GOT3 (cell line): Measurements from ENCODE around the gene HADHA.

Source experiments
- DNase-seq: peaks from one replicate; lab custom pipeline; 2025; ENCODE audit warnings: mixed read lengths; lab: John Stamatoyannopoulos, UW

Gene HADHA

DNA sequence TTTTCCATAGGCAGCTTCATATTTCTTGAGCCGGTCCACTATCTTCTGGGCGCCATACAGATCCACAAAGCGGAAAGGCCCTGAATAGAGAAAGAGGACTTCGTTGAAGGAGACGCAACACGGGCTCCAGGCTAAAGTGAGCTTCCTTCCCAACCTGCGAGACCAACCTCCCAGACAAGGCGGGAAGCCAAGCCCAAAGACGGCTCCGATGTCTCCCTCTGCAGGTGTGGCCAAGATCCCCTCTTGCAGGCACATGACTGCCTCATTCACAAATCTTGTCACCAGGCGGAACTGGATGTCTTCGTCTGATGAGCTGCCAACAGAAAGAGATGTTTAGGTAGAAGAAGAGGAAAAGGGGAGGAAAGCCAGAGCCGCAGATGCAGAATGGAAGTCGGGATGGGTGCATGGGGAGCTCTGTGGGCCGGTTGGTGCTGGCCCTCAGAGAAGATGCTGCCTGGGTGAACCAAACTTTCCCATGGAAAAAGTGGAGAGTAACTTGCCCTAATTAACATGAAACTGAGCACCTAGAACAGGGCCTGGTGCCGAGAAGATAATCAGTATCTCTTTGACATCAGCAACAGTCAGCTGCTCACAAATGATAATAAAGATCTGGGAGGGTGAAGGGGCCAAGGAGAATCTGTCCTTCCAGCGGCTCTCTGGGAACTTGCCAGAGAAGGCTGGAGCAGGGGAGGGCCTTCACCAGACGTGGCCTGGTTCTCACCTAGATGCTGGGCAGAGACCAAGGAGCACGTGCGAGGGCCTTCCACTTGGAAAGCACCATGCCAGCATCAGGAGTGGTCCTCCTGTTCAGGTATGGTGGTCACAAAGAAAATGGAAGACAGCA lies 52.9 kb downstream of the HADHA start:
- DNase-seq = no peak

DNA sequence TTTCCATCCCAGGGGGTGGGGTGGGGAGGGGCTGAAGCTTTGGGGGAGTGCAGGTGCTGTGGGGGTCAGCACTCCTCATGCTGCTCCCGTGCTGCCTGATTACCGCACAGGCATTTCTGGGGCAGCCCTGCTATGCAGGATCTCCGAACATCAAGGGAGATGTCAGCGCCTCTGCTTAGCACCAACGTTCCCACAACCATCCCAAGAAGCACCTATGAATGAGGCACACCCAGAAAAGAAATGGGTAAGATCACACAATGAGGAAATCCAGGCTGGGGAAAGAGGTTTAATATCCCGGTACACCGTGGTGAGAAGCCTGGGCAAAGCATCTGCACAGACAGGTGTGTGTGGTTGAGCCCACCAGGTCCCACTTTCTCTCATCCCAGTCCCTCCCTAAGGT lies 54.1 kb downstream of the HADHA start:
- no peak for DNase-seq

DNA sequence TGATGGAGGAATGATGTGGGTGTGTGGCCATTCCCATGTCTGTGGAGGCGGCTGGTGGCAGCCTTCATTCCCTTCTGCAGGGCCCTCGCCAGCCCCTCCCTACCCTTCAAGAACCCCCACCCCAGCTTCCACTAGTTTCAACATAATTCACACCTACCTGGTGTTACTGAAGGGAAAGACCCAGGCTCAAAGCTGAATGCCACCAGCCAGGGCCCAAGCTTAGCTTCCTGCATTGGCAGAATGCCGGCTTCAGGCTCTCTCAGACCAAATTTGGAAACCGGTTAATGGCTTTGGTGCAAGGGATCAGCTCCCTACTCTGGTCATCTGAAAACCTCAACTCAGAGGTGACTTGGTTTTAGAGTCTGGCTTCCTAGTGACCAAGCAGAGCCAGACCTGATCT lies 54.7 kb downstream of the HADHA start:
- DNase-seq = no peak

DNA sequence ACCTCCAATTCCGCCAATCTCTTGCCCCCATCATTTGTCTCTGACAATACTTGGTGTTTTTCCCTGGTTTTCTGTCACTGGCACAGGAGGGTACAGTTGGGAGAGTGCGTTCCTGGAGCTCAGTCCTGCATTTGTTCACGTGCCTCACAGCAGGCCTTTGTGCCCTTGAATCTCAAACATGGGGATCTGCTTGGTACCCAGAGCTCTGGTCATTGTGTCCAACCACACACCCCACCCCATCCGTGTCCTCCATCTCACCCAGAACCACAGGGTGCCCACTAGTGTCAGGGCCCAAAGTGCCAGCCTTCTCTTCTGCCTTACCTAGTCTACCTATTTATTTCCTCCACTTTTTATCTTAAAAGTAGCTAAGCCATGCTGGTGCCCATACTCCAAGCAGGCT lies 55.3 kb downstream of the HADHA start:
- DNase-seq = no peak

DNA sequence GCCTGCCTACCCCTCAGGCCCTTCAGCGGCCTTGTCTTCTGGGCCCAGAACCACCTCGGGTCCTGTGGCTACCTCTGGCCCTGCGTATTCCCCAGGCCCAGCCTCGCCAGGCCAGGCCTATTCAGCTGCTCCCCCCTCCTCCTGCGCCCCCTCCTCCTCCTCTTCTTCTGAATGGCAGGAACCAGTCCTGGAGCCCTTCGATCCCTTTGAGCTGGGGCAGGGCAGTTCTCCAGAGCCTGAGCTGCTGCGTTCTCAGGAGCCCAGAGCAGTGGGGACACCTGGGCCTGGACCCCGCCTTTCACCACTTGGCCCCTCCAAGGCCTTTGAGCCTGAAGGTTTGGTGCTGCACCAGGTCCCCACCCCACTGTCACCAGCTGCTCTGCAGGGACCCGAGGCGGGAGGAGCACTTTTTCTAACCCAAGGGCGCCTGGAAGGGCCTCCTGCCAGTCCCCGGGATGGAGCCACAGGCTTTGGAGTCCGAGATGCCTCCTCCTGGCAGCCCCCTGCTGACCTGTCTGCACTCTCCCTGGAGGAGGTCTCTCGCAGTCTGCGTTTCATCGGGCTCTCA lies 56.8 kb downstream of the HADHA start:
- DNase-seq = no peak

DNA sequence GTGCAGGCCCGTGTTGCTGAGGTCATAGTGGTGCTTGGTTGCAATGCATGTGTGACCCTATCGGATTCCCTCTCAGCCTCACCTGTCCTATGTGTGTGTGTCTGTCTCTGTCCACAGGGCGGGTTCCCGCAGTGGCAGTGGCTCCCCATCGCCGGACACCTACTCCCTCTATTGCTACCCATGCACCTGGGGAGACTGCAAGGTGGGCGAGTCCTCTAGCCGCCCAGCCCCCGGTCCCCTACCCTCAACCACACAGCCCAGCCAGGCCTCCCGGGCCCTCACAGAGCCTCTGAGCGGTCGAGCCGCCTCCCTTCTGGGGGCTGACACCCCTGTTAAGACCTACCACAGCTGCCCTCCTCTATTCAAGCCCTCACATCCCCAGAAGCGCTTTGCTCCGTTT lies 57.3 kb downstream of the HADHA start:
- DNase-seq = no peak

DNA sequence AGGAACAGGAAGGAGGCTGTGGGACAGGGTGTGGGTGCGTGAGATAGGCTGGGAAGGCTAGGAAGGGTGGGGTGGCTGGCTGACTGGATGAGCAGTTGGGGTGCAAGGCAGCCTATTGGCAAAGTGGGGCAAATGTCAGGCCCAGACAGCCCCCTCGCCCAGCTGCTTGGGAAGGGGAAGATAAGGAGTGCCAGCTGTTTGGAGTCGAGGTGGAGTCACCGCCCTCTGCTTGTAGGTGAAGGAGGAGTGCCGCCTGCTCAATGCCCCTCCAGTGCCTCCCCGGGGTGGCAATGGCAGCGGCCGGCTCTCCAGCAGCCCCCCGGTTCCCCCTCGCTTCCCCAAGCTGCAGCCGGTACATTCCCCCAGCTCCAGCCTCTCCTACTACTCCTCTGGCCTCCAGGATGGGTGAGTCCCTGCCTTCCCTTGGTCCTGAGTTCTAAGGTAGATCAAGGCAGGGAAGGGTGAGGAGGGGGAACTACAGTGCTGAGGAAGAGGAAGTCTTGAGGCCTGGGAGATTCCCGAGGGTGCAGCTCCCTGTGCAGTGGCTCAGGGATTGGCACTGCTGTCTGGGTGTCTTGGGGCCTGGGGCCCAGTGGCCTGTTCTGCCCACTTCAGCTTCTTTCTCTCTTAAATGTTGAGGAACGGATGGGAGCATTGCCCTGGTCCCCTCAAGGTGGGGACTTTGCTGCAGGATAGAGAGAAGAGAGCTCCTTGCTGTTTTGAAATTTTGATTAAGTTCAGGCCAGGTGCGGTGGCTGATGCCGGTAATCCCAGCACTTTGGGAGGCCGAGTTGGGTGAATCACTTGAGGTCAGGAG lies 58.3 kb downstream of the HADHA start:
- DNase-seq = no peak

DNA sequence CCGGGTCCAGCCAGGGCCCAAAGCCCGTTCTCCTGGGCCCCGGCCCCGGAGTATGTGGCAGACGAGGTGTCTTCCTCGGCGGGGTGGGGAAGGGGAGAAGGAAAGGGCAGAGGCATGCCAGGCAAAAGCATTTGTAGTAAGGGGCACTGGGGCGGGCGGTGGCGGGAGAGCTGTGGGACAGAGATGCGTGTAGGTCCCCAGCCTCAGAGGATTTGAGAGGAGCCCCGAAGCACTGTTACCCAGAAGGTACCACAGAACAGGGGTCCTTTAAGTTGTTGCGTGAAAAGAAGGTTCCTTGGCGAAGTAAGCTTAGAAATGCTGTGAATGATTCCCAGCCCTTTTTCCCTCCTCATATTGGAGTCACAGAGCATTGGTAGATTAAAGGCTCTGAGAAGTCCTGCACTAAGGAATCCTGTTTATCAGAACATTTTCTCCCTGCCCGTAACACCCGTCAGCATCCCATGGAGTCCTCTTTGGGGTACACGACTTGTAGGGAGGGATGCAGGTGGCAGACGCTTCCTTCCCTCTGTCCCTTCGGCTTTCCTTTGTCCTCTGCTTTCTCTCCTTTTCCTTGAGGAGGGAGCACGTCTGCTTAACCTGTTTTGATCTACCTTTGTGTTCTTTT lies 59.0 kb downstream of the HADHA start:
- no peak for DNase-seq

DNA sequence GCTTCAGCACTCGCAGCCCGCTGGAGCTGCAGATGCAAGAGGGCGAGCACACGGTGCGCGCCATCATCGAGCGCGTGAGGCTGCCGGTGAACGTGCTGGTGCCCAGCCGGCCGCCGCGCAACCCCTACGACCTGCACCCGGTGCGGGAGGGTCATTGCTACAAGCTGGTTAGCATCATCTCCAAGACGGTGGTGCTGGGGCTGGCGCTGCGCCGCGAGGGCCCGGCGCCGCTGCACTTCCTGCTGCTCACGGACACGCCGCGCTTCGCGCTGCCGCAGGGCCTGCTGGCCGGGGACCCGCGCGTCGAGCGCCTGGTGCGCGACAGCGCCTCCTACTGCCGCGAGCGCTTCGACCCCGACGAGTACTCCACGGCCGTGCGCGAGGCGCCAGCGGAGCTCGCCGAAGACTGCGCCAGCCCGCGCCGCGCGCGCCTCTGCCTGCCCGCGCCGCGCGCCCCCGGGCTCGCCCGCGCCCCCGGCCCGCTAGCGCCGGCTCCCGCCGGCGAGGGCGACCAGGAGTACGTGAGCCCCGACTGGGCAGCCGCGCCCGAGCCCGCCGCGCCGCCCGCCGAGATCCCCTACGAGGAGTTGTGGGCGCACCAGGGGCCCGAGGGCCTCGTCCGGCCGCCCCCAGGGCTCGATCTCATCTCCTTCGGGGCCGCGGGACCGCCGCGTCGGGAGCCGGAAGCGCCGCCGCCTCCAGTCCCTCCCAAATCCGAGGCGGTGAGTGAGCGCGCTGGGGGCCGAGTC lies 59.7 kb downstream of the HADHA start:
- DNase-seq = peak; percentile 43

DNA sequence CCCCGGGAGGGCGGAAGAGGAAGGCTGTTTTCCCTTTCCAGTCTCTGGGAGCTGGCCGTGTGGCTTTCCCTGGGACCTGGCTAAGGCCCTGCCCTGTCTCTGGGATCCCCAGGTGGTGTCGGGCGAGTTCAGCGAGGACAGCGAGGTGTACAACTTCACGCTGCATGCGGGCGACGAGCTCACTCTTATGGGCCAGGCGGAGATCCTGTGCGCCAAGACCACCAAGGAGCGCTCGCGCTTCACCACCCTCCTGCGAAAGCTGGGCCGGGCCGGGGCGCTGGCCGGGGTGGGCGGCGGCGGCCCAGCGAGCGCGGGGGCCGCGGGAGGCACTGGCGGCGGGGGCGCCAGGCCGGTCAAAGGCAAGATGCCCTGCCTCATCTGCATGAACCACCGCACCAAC lies 60.3 kb downstream of the HADHA start:
- no peak for DNase-seq

DNA sequence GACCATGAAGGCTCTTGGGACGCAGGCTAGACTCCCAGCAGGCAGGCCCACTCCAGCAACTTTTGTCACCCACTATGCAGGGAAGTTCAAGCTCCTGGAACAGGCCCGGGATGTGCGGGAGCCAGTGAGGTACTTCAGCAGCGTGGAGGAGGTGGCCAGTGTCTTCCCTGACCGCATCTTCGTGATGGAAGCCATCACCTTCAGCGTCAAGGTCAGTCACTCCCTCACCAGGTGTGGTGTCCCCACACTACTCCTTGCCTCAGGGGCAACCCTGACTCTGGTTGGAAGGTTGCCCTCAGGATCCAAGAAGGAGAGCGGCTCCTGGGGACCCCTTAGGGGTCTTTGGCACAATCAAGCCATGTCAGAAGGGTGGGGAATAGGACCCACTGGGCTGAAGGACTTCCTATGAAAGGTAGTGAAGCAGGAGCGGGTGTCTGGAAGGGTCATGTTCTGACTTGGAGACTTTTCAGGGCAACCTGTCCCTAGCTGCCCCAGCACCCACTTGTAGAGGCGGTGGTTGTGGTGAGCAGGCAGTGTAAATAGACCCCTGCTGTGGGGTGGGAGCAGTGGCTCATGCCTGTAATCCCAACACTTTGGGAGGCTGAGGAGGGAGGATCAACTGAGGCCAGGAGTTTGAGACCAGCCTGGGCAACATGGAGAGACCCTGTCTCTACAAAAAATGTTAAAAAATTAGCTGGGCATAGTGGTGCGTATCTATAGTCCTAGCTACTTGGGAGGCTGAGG lies 61.4 kb downstream of the HADHA start:
- no peak for DNase-seq

DNA sequence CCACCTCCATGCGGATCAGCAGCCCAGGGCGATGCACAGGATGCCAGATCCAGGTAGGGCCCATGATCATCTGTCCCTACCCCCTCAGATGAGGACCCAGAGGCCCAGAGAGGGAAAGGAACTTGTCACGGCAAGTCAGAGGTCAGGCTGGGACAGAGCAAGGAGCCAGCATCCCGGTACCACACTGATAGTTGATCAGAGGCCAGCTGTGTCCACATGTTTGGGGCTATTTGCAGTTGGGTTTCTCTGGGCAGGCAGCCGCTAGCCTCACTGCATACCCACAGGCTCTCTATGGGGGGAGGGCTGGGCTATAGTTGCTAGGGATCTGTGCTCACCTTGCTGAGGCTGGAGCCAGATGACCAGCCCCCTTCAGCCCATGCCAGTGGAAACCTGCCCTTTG lies 62.0 kb downstream of the HADHA start:
- no peak for DNase-seq

DNA sequence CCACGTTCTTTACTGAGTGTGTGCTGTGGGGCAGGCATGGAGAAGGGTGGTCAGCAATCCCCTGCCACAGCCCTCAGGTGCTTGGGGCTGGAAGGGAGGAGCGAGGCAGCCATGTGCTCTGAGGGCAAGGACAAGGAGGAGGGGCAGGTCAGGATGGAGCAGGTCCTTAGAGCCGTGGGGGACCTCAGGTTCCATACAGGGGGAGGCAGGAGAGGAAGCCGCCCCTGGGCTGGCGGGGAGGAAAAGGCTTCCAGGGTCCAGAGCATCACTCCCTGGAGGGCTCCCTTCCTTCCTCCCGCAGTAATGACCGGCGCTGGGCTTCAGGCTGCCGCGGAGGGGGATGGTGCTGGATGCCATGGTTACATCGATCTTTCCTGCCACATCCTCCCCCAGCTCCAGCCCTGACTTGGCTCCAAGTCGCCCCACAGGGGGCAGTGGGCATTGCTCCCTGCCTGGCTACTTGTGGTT lies 65.0 kb downstream of the HADHA start:
- DNase-seq = no peak

DNA sequence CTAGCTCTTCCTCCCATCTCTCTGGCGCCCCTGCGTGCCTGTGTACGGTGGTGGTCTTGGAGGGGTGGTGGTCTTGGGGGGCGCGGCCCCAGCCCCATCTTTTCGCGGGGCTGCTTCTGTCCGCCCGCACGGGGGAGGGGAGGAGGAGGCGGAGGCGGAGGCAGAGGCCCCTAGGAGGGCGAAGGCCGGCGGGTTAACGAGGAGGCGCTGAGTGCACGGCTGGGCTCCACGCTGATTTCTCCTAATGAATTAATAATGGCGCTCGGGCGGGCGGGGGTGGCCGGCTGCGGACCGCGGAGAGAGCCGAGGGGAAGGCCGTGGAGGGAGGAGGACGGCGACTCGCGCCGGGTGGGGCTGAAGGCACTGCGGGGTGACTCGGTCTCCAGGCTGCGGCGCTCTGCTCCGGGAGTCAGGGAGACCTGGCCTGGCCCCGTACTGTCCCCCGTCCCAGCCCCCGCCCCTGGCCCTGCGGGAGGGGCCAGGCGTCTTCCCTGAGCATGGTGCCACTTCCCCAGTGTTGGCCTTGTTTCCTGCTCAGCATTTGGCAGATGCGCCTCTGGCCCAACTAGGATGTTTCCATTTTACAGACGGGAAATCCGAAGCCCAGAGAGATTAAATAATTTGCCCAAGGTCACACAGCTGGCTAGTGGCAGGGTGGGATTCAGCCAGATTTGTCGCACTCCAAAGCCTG lies 65.5 kb downstream of the HADHA start:
- DNase-seq = no peak

DNA sequence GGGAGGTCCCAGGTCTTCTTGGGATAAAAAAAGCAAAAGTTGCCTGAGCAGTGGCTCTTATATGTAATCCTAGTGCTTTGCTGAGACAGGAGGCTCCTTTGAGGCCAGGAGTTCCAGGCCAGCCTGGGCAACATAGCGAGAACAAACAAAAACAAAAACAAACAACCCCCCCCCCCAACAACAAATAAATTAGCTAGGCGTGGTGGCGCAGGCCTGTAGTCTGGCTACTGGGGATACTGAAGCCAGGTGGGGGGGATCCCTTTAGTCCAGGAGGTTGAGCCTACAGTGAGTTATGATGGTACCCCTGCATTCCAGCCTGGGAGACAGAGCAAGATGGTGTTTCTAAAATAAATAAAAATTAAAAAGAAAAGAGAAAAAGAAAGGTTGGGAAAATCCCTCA lies 66.2 kb downstream of the HADHA start:
- no peak for DNase-seq

DNA sequence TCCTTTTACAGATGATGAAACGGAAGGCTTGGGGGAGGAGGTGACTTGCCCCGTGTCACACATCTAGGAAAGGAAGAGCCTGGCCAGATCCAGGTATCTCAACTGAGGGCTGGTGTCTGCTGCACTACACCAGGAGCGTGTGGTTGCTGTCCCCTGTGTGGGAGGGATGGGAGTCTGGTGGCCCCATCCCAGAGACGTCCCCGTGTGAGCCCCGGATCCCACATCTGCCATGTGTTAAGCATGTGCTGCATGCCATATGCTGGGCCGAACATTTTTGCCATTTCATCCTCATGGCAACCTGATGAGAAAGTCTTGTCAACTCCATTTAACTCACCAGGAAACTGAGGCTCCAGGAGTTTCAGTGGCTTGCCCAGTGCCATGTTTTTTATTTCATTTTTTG lies 67.3 kb downstream of the HADHA start:
- DNase-seq = no peak

DNA sequence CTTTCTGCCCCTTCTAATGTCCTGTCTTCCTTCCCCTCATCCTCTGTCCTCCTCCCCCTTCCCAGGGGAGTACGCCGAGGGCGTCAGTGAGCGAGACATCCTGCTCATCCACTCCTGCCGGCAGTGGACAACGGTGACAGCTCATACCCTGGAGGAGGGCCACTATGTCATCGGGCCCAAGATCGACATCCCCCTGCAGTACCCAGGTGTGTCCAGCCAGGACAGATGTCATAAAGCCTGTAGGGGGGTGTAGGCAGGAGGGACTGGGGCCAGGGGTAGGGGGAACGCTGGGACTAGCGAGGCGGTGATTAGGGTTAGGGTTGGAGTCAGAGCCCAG lies 68.2 kb downstream of the HADHA start:
- DNase-seq = no peak

DNA sequence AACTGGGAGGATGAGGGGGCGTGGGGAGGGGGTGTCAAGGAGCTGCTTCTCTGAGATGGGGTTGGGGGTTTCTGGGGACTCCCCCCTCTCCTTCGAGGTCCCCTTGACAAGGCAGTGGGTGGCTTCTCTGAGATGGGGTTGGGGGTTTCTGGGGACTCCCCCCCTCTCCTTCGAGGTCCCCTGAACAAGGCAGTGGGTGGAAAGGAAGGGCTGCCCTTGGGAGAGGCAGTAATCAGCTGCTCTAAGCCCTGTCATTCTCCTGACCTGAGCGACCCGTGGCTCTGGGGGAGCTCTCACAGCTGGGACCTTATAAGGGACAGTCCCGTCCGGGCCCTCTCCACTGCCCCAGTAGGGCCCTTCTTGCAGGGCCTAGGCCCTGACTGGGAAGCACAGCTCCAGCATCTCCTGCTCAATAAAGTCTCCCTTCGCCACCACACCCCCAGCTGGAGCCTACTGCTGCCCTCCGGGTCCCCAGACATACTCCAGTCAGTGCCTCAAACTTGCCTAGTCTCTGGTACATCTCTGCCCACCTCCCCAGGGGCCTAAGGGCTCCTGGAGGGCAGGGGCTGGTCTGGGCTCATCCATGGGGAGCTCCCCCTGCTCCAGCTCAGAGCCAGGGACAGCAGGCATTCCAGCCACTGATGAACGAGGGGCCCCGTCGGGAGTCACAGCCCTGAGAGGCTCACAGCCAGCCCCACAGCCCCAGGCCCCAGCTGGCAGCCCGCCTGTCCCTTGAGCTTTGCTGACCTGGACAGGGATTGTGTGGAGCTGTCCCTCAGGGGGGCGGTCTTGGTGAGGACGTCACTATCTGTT lies 68.8 kb downstream of the HADHA start:
- no peak for DNase-seq

DNA sequence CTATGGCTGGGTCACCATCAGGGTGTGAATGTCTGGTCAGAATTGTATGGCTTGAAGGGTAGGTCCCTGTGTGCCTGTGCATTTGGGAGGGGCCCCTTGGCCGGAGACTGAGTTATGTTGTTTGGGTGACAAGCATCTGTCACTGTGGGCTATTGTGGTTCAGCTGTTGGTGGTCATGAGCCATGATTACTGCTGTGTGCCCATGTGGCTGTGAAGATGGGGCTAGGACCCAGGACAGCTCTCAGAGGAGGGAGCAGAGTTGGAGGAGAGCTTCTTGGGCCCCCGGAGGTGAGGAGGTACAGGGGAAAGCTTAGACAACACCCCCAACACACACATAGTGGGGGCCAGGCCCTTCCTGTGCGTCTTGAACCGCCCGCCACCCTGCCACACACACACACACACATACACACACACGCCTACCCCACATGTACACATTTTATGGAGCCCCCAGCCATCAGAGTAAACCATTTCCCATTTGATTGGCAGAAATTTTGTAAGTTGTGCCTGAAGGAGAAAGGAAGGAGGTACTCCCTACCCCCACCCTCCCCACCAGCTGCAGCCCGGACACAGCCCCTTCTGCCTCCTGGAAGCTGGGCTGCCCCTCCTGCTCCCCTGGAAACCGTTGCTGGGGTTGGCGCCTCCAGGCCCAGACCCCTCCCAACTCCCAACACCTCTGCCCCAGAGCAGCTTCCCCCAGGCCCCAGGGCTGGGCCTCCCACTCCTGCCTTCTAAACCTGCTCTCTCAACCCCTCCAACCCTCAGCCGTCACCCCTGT lies 69.6 kb downstream of the HADHA start:
- no peak for DNase-seq
